HepG2 (cell line): Measurements from ENCODE around the gene SORBS2. TPM values are rescaled to one million over a fixed set of nuclear protein-coding genes. Genes with fewer than 3 reads are reported as not detected.

Experiments used
- ATAC-seq: fragments of 200-7000 bp; cut with Tn5 transposase; 3 replicates; pipeline ENCODE4 v1.9.1; 2020; ENCODE audit warnings: mild to moderate bottlenecking, moderate library complexity
- BruUV-seq: library from RNA; stranded (reverse); fragments of 400-500 nt; replicated peaks from 2 replicates; lab custom pipeline; 2021; lab: Mats Ljungman, UMichigan
- CTCF ChIA-PET: fragments of 300-600 bp; formaldehyde crosslinking; extraction: SDS; loops from one replicate; lab custom pipeline; 2021; ENCODE audit warnings: low total read pairs, inconsistent platforms, low intra/inter-chr PET ratio; lab: Yijun Ruan, JAX
- POLR2A ChIA-PET: fragments of 350-600 bp; sonication (Branson Sonifier 250); formaldehyde crosslinking; loops from one replicate; lab custom pipeline; 2020; ENCODE audit warnings: antibody characterized with exemption, inconsistent platforms; lab: Yijun Ruan, JAX
- DNase-seq: peaks from one replicate; pipeline ENCODE4 v3.0.0-alpha.2; 2015; ENCODE audit warnings: low spot score
- FAIRE-seq: peaks from 3 replicates; lab custom pipeline; 2011; peaks lifted over from hg19 to GRCh38; lab: Jason Lieb, UNC
- H2AFZ ChIP-seq: one replicate; pipeline ENCODE4 v1.6.1; 2011; ENCODE audit warnings: low read length, inconsistent platforms
- H3K27ac ChIP-seq: fragments of 300-600 bp; 3 replicates; pipeline ENCODE4 v1.8.0; 2011; ENCODE audit warnings: mixed run types, mild to moderate bottlenecking, mixed read lengths, low read length, inconsistent platforms; ENCODE audit not compliant: insufficient read depth; ENCODE audit errors: extremely low read length
- H3K27me3 ChIP-seq, 2 experiments: fragments of 200-600 bp in 1 of 2; 2 replicates in 1 of 2; 3 replicates in 1 of 2; pipeline versions ENCODE4 v1.6.0 to v1.8.0; 2011; ENCODE audit warnings: low read length in 2 of 2, mild to moderate bottlenecking in 2 of 2, moderate library complexity in 2 of 2, inconsistent platforms in 1 of 2; ENCODE audit not compliant: insufficient read depth in 2 of 2, control insufficient read depth in 1 of 2
- H3K36me3 ChIP-seq, 2 experiments: fragments of 200-600 bp in 1 of 2; replicated peaks in 1 of 2; 2 replicates in 1 of 2; 3 replicates in 1 of 2; pipeline versions ENCODE4 v1.5.1 to v1.8.0; 2011; ENCODE audit warnings: low read length in 2 of 2, inconsistent platforms in 1 of 2; ENCODE audit not compliant: insufficient read depth in 2 of 2, control insufficient read depth in 1 of 2
- H3K4me1 ChIP-seq: 2 replicates; pipeline ENCODE4 v1.5.1; 2012; ENCODE audit warnings: low read length, inconsistent platforms; ENCODE audit not compliant: insufficient read depth
- H3K4me2 ChIP-seq: 2 replicates; pipeline ENCODE4 v1.6.0; 2011; ENCODE audit warnings: low read depth, low read length, inconsistent platforms
- H3K4me3 ChIP-seq, 3 experiments: fragments of 200-600 bp in 1 of 3; sonication (generic), shearing (Covaris generic) in 1 of 3; replicated peaks in 1 of 3; 2 replicates each; pipeline ENCODE4 v1.5.1; 2011 to 2016; ENCODE audit warnings: low read length in 3 of 3, inconsistent platforms in 2 of 3, low read depth in 2 of 3, mild to moderate bottlenecking in 2 of 3, control low read depth in 1 of 3, mixed read lengths in 1 of 3; ENCODE audit not compliant: insufficient read depth in 1 of 3
- H3K79me2 ChIP-seq: one replicate; pipeline ENCODE4 v1.6.1; 2011; ENCODE audit warnings: low read length, inconsistent platforms; ENCODE audit not compliant: insufficient read depth
- H3K9ac ChIP-seq: 2 replicates; pipeline ENCODE4 v1.6.0; 2011; ENCODE audit warnings: mild to moderate bottlenecking, low read depth, low read length, inconsistent platforms; ENCODE audit not compliant: insufficient read depth
- H3K9me3 ChIP-seq: 2 replicates; pipeline ENCODE4 v1.5.1; 2012; ENCODE audit warnings: mild to moderate bottlenecking, low read length
- H4K20me1 ChIP-seq: 2 replicates; pipeline ENCODE4 v1.6.0; 2011; ENCODE audit warnings: inconsistent platforms, mild to moderate bottlenecking, low read length, moderate library complexity; ENCODE audit not compliant: insufficient read depth
- ATF7 ChIP-seq, 2 experiments: fragments of 450-650 bp in 1 of 2; sonication (generic) in 1 of 2; formaldehyde crosslinking in 1 of 2; IDR thresholded peaks; 2 replicates each; pipeline versions ENCODE4 v1.4.0 to v1.6.1; 2016 to 2020; ENCODE audit warnings: antibody characterized with exemption in 1 of 2, mild to moderate bottlenecking in 1 of 2, missing genetic modification reagents in 1 of 2
- ISL2 ChIP-seq: sonication (generic); formaldehyde crosslinking; IDR thresholded peaks from 2 replicates; pipeline ENCODE4 v1.5.0; 2020; ENCODE audit warnings: missing genetic modification reagents
- MBNL3 ChIP-seq: fragments of 250-450 bp; sonication (Bioruptor Pico); conservative IDR thresholded peaks from 2 replicates; pipeline ENCODE4 v1.8.0; 2022; ENCODE audit warnings: mild to moderate bottlenecking, inconsistent platforms
- PBX2 ChIP-seq: IDR thresholded peaks from 2 replicates; pipeline ENCODE4 v1.6.1; 2016; ENCODE audit warnings: control low read depth
- SMAD9 ChIP-seq: sonication (generic); formaldehyde crosslinking; IDR thresholded peaks from 2 replicates; pipeline ENCODE4 v1.5.1; 2020; ENCODE audit warnings: mild to moderate bottlenecking, missing genetic modification reagents
- SNAPC4 ChIP-seq: sonication (generic); formaldehyde crosslinking; IDR thresholded peaks from 2 replicates; pipeline ENCODE4 v1.4.0; 2020; ENCODE audit warnings: mild to moderate bottlenecking, missing genetic modification reagents
- TEAD3 ChIP-seq: optimal IDR thresholded peaks from 2 replicates; pipeline ENCODE3; 2016; ENCODE audit warnings: borderline replicate concordance
- ZC3H4 ChIP-seq: sonication (generic); formaldehyde crosslinking; IDR thresholded peaks from 2 replicates; pipeline ENCODE4 v1.4.0; 2020; ENCODE audit warnings: missing genetic modification reagents, borderline replicate concordance
- ZNF296 ChIP-seq: sonication (generic); formaldehyde crosslinking; conservative IDR thresholded peaks from 2 replicates; pipeline ENCODE4 v1.5.0; 2020; ENCODE audit warnings: mild to moderate bottlenecking, missing genetic modification reagents
- ZNF549 ChIP-seq: sonication (generic); formaldehyde crosslinking; IDR thresholded peaks from 2 replicates; pipeline ENCODE4 v1.5.0; 2020; ENCODE audit warnings: missing genetic modification reagents
- ZNF607 ChIP-seq: sonication (generic); formaldehyde crosslinking; IDR thresholded peaks from 2 replicates; pipeline ENCODE4 v1.5.1; 2020; ENCODE audit warnings: missing genetic modification reagents, mild to moderate bottlenecking, borderline replicate concordance
- ZNF615 ChIP-seq: sonication (generic); formaldehyde crosslinking; IDR thresholded peaks from 2 replicates; pipeline ENCODE4 v1.5.0; 2020; ENCODE audit warnings: mild to moderate bottlenecking, missing genetic modification reagents, borderline replicate concordance
- ZNF788 ChIP-seq: sonication (generic); formaldehyde crosslinking; IDR thresholded peaks from 2 replicates; pipeline ENCODE4 v1.5.0; 2020; ENCODE audit warnings: mild to moderate bottlenecking, missing genetic modification reagents, borderline replicate concordance
- WGBS: methylation state at CpG from one replicate; pipeline ENCODE4 v1.1.6; 2017; ENCODE audit warnings: low lambda C conversion rate; 5-methylcytosine and 5-hydroxymethylcytosine counted together
- in situ Hi-C: cut with HindIII; loops from 2 replicates; pipeline ENCODE4 v1.10.0; 2017; ENCODE audit warnings: low pct_unique_long_range_greater_than_20kb; ENCODE audit not compliant: extremely low pct_ligation_motif_present
- intact Hi-C: fragments of 100-400 bp; cut with micrococcal nuclease; formaldehyde crosslinking; loops from one replicate; pipeline ENCODE4 v1.10.0; 2022; ENCODE audit not compliant: unreplicated experiment
- polyA plus RNA-seq, 8 experiments: library from polyadenylated mRNA; depleted of rRNA in 3 of 8; stranded (reverse) in 7 of 8; unstranded in 1 of 8; fragments of >200 nt; fragmentation: Illumina TruSeq in 4 of 8; extraction: Trizol in 4 of 8; gene quantifications; 2 replicates each; pipeline versions ENCODE4 v1.2.1 to v1.2.3, GENCODE V29; 2011 to 2016; ENCODE audit warnings: low read depth in 4 of 8, missing spikeins in 1 of 8, mixed read lengths in 1 of 8; ENCODE audit not compliant: insufficient read depth in 1 of 8
- total RNA-seq, 5 experiments: library from RNA; depleted of rRNA; stranded (reverse); fragments of >200 nt; fragmentation: Illumina TruSeq; extraction: Trizol; gene quantifications; 2 replicates each; pipeline ENCODE4 v1.2.3, GENCODE V29; 2016; ENCODE audit warnings: low read depth in 1 of 5
- TF ChIP-seq, protein P1 (sequence below): sonication (generic); formaldehyde crosslinking; conservative IDR thresholded peaks from 2 replicates; pipeline ENCODE4 v1.4.0; 2020; ENCODE audit warnings: missing genetic modification reagents
- TF ChIP-seq, protein P2 (sequence below): sonication (generic); formaldehyde crosslinking; conservative IDR thresholded peaks from 2 replicates; pipeline ENCODE4 v1.5.0; 2020; ENCODE audit warnings: missing genetic modification reagents

SORBS2 gene
- total and polyA plus RNA-seq, 2 of the 13 experiments (the other 11 are each of a cell fraction or from before 2014, with no cell fraction given) = 25.0 to 80.5 TPM

DNA sequence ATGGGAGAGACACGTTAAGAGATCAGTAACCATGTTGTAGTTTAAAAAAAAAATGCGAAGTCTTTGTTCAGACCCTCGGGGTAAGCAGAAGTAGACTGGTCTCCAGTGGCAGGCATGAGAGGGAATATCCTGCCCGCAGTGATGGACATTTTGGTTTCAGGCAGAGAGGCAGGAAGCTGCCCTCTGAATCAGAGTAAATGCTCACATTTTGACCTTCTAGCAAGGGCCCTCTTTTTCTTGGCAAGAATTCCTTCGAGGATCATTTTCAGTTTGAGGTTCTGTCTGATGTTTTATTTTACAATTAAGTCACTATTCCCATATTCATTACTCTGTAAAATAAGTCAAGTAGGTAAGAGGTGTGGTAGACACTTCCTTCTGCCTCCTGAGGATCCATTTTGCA is 28.4 kb downstream of the SORBS2 start:
- CTCF ChIA-PET = no interaction called here
- POLR2A ChIA-PET = no interaction called here
- in situ Hi-C loops = no loop called here
- no peaks in the 10 kb centered on the region for H3K27me3 ChIP-seq
- no TSS peak for BruUV-seq
- DNase-seq (no peak), ATAC-seq (no peak), FAIRE-seq (no peak)
- peaks cover 4% of the 10 kb centered on the region for H3K79me2 ChIP-seq
- H4K20me1 ChIP-seq = no peaks in the 10 kb centered on the region
- H3K36me3 ChIP-seq = peaks cover 3 to 15% of the 10 kb centered on the region in 2 experiments; a peak in 3 of 5 replicates
- no peak overlapping the region for H3K9ac ChIP-seq
- intact Hi-C loops = no loop called here
- no peak overlapping the region for H3K4me3 ChIP-seq
- no peak overlapping the region for H3K4me2 ChIP-seq
- no peak overlapping the region for H2AFZ ChIP-seq
- H3K9me3 ChIP-seq = no peaks in the 10 kb centered on the region
- H3K27ac ChIP-seq = no peak overlapping the region
- WGBS = 93% methylated on average over 5 of the region's 5 CpGs
- H3K4me1 ChIP-seq = peaks cover 55% of the 10 kb centered on the region
- TF ChIP-seq PBX2 (no peak), TEAD3 (CRISPR knock-in tag) (no peak), ZC3H4 (CRISPR knock-in tag) (no peak), ZNF296 (CRISPR knock-in tag) (no peak), SMAD9 (CRISPR knock-in tag) (no peak), SNAPC4 (no peak), ZNF615 (CRISPR knock-in tag) (no peak), MBNL3 (CRISPR knock-in tag) (no peak), ZNF607 (CRISPR knock-in tag) (no peak), ATF7 (IDR thresholded peaks at IDR 0.05) (no peak), ATF7 (CRISPR knock-in tag; IDR thresholded peaks at IDR 0.05) (no peak), ISL2 (CRISPR knock-in tag) (no peak), ZNF549 (CRISPR knock-in tag) (no peak), ZNF788 (CRISPR knock-in tag) (no peak)
- TF ChIP-seq, protein P1, sequence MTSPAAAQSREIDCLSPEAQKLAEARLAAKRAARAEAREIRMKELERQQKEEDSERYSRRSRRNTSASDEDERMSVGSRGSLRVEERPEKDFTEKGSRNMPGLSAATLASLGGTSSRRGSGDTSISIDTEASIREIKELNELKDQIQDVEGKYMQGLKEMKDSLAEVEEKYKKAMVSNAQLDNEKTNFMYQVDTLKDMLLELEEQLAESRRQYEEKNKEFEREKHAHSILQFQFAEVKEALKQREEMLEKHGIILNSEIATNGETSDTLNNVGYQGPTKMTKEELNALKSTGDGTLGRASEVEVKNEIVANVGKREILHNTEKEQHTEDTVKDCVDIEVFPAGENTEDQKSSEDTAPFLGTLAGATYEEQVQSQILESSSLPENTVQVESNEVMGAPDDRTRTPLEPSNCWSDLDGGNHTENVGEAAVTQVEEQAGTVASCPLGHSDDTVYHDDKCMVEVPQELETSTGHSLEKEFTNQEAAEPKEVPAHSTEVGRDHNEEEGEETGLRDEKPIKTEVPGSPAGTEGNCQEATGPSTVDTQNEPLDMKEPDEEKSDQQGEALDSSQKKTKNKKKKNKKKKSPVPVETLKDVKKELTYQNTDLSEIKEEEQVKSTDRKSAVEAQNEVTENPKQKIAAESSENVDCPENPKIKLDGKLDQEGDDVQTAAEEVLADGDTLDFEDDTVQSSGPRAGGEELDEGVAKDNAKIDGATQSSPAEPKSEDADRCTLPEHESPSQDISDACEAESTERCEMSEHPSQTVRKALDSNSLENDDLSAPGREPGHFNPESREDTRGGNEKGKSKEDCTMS (CRISPR knock-in tag) = no peak
- TF ChIP-seq, protein P2, sequence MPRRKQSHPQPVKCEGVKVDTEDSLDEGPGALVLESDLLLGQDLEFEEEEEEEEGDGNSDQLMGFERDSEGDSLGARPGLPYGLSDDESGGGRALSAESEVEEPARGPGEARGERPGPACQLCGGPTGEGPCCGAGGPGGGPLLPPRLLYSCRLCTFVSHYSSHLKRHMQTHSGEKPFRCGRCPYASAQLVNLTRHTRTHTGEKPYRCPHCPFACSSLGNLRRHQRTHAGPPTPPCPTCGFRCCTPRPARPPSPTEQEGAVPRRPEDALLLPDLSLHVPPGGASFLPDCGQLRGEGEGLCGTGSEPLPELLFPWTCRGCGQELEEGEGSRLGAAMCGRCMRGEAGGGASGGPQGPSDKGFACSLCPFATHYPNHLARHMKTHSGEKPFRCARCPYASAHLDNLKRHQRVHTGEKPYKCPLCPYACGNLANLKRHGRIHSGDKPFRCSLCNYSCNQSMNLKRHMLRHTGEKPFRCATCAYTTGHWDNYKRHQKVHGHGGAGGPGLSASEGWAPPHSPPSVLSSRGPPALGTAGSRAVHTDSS (CRISPR knock-in tag) = no peak
